KMS-11 (cell line): ENCODE data around the gene KLHL18.

Source experiments
- H2AFZ ChIP-seq: fragments of 200-600 bp; sonication (generic); 2 replicates; pipeline ENCODE4 v1.6.1; 2016; ENCODE audit warnings: antibody characterized with exemption, mixed run types, low read depth
- H3K27ac ChIP-seq: fragments of 200-600 bp; sonication (generic); 2 replicates; pipeline ENCODE4 v1.6.1; 2016; ENCODE audit warnings: mild to moderate bottlenecking, mixed run types
- H3K27me3 ChIP-seq: fragments of 200-600 bp; sonication (generic); 2 replicates; pipeline ENCODE4 v1.6.1; 2017; ENCODE audit warnings: mild to moderate bottlenecking, low read depth, mixed run types, moderate library complexity; ENCODE audit not compliant: insufficient read depth
- H3K36me3 ChIP-seq: fragments of 200-600 bp; sonication (generic); 2 replicates; pipeline ENCODE4 v1.6.1; 2017; ENCODE audit warnings: mild to moderate bottlenecking, mixed run types; ENCODE audit not compliant: insufficient read depth
- H3K4me1 ChIP-seq: fragments of 200-600 bp; sonication (generic); 2 replicates; pipeline ENCODE4 v1.6.1; 2016; ENCODE audit warnings: mild to moderate bottlenecking, low read depth, mixed run types; ENCODE audit not compliant: poor library complexity, severe bottlenecking
- H3K4me2 ChIP-seq: fragments of 200-600 bp; sonication (generic); 2 replicates; pipeline ENCODE4 v1.7.0; 2016; ENCODE audit warnings: mild to moderate bottlenecking, mixed run types
- H3K4me3 ChIP-seq: fragments of 200-600 bp; sonication (generic); IDR thresholded peaks from 2 replicates; pipeline ENCODE4 v1.6.1; 2017; ENCODE audit warnings: low read depth, low read length, mixed read lengths; ENCODE audit not compliant: insufficient read depth
- H3K79me2 ChIP-seq: fragments of 200-600 bp; sonication (generic); 2 replicates; pipeline ENCODE4 v1.6.1; 2016; ENCODE audit warnings: low read depth, mixed run types; ENCODE audit not compliant: insufficient read depth
- H3K9ac ChIP-seq: fragments of 200-600 bp; sonication (generic); 2 replicates; pipeline ENCODE4 v1.6.1; 2016; ENCODE audit warnings: mild to moderate bottlenecking, mixed run types
- H4K20me1 ChIP-seq: fragments of 200-600 bp; sonication (generic); 2 replicates; pipeline ENCODE4 v1.6.1; 2016; ENCODE audit warnings: mild to moderate bottlenecking, mixed run types; ENCODE audit not compliant: insufficient read depth
- CTCF ChIP-seq: fragments of 200-600 bp; sonication (generic); conservative IDR thresholded peaks from 2 replicates; pipeline ENCODE4 v1.6.1; 2017; ENCODE audit warnings: low read depth, mild to moderate bottlenecking, antibody characterized with exemption, low read length, moderate library complexity, mixed read lengths

KLHL18 gene

GRCh38 chr3:47295976-47296375 is 13.2 kb downstream of the KLHL18 start:
- Histone ChIP-seq H2AFZ (no peak overlapping the region), H3K27ac (no peak overlapping the region), H3K4me2 (no peak overlapping the region), H3K4me1 (no peaks in the 10 kb centered on the region), H3K27me3 (no peaks in the 10 kb centered on the region), H3K4me3 (no peak overlapping the region), H4K20me1 (no peaks in the 10 kb centered on the region), H3K9ac (no peak overlapping the region), H3K79me2 (no peaks in the 10 kb centered on the region; the same call in 1 of the 2 replicates), H3K36me3 (no peaks in the 10 kb centered on the region)
- no peak for TF ChIP-seq CTCF

- no peak overlapping the region for H3K4me2 ChIP-seq
- H3K9ac ChIP-seq, result no peak overlapping the region
Measured at GRCh38 chr3:47296562-47297302, 14.0 kb downstream of the KLHL18 start.

DNA sequence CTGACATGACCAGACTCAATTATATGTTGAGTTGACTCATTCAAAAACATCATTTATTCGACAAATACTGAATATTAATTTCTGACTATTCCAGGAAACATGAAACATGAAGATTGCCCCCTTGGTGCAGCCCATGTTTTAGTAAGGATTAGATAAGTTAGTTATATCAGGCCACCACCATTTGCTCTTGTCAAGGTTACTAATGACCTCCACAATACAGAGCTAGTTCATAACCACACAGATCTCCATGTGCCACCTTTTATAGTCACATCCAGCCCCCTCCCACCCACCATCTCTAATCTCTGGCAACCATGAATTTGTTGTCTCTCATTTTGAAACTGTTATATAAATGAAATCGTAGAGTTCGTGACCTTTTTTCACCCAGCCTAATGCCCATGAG is 15.7 kb downstream of the KLHL18 start:
- Histone ChIP-seq H3K4me2 (no peak overlapping the region), H2AFZ (no peak overlapping the region), H3K9ac (no peak overlapping the region), H3K79me2 (no peaks in the 10 kb centered on the region), H3K27me3 (no peaks in the 10 kb centered on the region), H3K27ac (no peak overlapping the region), H3K4me1 (no peaks in the 10 kb centered on the region), H3K4me3 (no peak overlapping the region), H3K36me3 (no peaks in the 10 kb centered on the region), H4K20me1 (no peaks in the 10 kb centered on the region)
- no peak for TF ChIP-seq CTCF

More at GRCh38 chr3:47296562-47297302, 14.0 kb downstream of the KLHL18 start:
- Histone ChIP-seq H3K36me3 (no peaks in the 10 kb centered on the region), H3K27me3 (no peaks in the 10 kb centered on the region), H3K4me1 (no peaks in the 10 kb centered on the region), H3K27ac (no peak overlapping the region), H3K4me3 (no peak overlapping the region), H3K79me2 (no peaks in the 10 kb centered on the region), H4K20me1 (no peaks in the 10 kb centered on the region), H2AFZ (no peak overlapping the region)
- TF ChIP-seq CTCF, result no peak

GRCh38 chr3:47299381-47300318 is 16.9 kb downstream of the KLHL18 start:
- no peak overlapping the region for H2AFZ ChIP-seq
- H3K4me2 ChIP-seq, result no peak overlapping the region
- no peak for TF ChIP-seq CTCF
- no peaks in the 10 kb centered on the region for H3K4me1 ChIP-seq
- H3K27me3 ChIP-seq, result no peaks in the 10 kb centered on the region
- H3K4me3 ChIP-seq, result no peak overlapping the region
- H3K9ac ChIP-seq, result no peak overlapping the region
- H3K36me3 ChIP-seq, result no peaks in the 10 kb centered on the region
- no peak overlapping the region for H3K27ac ChIP-seq
- H4K20me1 ChIP-seq, result no peaks in the 10 kb centered on the region
- no peaks in the 10 kb centered on the region for H3K79me2 ChIP-seq
